GM18526 (cell line): Measurements from ENCODE around the gene ATP6AP2.
A peak's percentile ranks its signal among the peaks of the same experiment; 100 is the strongest.

Experiments used
- POLR2A ChIP-seq: IDR thresholded peaks from 3 replicates; pipeline ENCODE4 v1.6.1; 2011; ENCODE audit not compliant: insufficient read length; ENCODE audit errors: extremely low read depth

The ATP6AP2 gene, protein sequence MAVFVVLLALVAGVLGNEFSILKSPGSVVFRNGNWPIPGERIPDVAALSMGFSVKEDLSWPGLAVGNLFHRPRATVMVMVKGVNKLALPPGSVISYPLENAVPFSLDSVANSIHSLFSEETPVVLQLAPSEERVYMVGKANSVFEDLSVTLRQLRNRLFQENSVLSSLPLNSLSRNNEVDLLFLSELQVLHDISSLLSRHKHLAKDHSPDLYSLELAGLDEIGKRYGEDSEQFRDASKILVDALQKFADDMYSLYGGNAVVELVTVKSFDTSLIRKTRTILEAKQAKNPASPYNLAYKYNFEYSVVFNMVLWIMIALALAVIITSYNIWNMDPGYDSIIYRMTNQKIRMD

DNA sequence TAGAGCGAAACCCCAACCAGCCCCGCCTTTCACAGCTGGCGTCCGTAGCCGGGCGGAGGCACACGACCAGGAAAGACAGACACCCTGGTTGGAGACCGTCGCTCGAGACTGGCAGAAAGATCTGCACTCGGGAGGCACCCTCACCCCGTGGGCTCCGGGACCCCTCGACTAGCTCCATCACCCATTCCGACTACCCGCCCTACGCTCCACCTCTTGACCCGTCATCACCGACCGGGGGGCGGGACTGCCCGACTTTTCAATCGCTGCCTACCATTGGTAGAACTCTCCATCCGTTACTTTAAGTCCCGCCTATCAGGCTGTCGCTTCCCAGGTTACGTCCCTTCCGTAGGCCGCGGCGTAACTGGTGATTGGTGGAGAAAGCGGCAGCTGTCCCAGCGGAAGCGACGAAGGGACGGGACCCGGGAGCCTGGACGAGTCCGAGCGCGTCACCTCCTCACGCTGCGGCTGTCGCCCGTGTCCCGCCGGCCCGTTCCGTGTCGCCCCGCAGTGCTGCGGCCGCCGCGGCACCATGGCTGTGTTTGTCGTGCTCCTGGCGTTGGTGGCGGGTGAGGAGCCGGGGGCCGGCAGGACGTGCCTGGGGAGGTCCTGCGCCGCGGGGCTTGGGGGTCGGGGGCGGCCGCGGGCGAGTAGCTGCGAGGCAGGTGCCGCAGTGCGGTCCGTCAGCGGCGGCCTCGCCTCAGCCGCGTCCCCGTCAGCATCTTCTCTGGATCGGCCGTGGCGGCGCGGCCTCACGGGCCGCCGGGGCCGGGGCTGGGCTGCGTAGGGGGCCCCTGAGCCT lies at the start of gene ATP6AP2:
Gene ATP6AP2, plus strand, starts transcription at position 434 of the 799 bp plus-strand sequence. Its CDS starts 96 bp downstream, at position 530.
- TF ChIP-seq POLR2A: peak; percentile 62

DNA sequence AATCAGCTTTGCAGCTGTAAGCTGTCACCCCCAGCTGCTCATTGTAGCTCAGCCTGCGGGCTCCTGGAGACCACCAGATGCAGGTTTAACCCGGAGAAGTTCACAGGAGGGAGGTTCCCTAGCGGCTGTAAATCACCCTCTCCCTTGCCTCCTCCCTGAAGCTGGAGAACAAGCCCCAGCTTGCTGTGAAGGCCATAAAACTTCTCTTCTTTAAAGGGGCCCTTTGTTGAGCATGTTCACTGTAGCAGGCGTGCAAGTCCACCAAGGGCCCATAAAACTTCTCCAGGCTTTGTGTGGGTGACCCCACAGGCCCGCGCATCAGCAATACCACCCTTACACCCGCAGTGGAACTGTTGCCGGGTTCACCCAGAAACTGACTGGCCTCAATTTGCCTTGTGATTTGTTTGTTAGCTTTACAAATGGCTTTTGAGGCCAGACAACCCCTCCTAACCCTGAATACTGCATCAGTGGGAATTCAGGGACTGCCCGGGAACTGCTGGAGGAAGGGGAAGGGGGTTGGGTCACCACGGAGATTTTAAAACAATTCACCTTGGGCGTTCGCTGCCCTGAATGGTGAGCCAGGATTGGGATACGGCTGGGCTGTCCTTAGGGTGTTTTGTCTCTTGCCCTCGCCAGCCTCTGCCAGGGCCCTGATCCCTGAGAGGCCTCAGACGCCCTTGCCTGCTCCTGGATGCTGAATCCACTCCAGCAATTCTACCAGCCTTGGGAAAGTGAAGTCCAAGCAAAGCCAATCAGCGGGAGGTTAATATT lies 49.5 kb upstream of the ATP6AP2 start:
- no peak for TF ChIP-seq POLR2A

DNA sequence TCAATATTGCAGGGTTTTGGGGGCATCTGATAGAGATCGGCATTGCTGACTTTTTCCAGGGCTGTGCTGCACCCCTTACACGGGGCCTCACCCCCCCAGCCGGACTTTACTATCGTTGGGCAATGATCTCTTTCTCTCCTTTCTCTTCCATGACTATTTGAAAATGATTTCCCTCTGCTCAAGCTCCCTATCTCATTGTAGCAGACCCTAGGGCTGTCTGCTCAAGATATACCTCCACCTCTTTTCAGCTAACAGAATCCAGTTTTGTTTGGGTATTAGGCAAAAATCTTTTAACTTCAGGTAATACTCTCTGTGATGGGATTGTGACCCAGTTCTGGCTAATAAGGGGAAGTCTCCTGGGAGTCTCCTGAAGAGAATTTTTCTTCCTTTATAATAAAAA lies 43.5 kb upstream of the ATP6AP2 start:
- TF ChIP-seq POLR2A: no peak

DNA sequence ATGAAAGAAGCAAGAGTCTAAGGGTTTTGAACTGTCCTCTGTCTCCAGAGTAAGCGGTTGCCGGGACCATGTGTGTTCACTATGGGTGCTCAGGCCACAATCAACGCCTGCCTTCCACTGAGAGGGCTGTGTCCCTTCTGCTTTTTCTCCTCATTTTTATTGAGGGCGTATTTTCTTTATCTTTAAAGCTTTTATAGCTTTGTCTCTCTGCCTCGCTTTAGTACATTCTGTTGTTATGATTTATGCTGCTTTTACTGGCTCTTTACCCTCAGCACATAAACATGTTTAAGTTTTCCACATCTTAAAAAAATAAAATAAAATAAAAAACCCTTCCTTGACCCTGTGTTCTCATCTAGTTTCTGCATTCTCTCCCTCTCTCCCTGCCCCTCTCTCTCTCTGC lies 42.4 kb upstream of the ATP6AP2 start:
- TF ChIP-seq POLR2A: no peak

DNA sequence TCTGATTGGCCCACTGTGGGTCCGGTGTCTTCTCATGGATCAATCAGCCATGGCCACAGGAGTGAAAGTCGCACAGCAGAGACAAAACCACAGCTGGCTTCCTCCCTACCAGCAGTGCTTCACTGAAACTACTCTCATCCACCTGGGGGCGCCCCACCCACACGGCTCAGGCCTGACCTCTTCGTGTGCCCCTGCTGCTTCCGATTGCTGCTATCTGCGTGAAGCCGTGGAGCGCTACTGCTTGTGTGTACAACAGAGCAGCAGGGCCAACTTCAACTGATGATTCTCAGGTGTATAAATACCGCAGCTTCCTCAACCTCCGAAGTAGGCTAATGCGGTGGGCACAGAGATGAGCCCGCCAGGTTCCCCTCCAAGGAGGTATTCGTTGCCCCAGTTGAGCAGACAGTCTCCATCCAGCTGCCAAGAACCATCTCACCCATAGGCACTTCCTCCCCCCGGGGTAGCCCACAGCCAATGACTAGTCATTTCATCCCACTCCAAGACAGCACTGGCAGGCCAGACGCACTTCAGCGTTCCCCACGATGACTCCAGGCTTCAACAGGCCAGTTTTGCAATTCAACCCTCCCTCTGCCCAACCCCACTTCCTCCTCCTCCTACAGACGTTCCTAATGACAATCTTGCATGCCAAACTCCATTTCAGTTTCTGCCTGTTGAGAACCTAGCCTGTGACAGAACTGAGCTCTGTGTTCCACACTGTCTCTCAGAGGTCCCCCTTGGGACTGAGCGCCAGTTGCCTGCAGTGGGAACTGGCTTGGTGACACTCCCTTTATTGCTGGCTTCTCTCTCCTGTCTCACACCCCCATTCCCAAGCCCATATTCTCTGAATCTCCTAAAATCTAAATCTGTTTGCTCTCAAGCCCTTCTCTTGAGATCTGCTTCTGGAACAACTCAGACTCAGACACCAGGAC lies 41.3 kb upstream of the ATP6AP2 start:
- no peak for TF ChIP-seq POLR2A

DNA sequence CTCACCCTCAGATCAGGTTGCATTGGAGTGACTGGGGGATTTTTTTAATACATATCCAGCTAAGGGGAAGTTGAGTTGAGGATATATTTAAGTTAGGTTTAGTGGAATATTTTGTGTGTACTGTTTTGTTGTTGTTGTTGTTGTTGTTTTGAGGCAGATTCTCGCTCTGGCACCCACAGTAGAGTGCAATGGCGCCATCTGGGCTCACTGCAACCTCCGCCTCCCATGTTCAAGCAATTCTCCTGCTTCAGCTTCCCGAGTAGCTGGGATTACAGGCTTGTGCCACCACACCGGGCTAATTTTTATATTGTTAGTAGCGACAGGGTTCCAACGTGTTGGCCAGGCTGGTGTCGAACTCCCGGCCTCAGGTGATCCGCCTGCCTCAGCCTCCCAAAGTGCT lies 38.6 kb upstream of the ATP6AP2 start:
- no peak for TF ChIP-seq POLR2A

DNA sequence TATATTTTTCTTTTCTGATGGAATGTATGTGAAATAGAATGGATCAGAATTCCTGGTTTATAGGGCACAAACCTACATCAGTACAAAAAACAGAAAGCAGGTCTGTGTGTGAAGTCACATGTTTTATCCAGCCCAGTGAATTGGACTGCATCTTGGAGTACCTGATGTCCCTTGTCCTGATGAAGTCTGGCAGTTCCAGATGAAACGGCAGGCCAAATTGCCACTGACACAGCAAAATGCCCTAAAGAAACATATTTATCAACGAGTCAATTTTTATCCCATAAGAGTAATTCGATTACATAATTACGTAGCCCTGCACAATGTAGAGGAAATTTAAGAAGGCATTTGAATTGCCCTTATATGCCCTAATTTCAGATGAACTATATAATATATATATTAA lies 37.8 kb upstream of the ATP6AP2 start:
- no peak for TF ChIP-seq POLR2A

DNA sequence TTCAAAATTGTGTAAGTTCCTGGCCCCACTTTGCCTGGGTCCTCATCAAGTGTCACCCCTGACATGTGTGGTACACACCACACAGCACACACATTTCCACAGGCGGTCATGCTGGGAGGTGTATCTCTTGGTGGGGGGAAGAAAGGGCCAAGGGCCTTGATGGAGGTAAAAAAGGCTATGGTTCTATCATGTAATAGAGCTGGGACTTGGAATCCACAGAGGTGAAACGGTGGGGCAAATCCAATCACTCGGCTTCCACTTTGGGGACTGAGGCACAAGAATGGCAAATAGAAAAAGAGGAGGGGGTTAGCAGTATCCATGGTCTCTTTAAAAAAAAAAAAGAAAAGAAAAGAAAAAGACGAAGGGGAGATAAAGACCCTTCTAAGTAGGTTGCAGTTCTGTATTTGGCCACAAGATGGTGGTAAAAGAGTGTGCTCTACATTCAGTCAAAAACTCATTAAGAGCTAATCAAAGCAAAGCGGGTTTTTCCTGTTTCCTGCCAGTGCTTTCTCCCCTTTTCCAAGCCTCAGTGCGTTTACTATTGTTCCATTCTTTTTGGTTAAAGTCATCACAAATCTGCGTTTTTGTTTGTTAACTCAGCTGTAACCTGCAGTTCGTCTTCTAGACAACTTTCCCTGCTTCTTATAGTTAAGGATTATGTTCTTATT lies 37.0 kb upstream of the ATP6AP2 start:
- no peak for TF ChIP-seq POLR2A

DNA sequence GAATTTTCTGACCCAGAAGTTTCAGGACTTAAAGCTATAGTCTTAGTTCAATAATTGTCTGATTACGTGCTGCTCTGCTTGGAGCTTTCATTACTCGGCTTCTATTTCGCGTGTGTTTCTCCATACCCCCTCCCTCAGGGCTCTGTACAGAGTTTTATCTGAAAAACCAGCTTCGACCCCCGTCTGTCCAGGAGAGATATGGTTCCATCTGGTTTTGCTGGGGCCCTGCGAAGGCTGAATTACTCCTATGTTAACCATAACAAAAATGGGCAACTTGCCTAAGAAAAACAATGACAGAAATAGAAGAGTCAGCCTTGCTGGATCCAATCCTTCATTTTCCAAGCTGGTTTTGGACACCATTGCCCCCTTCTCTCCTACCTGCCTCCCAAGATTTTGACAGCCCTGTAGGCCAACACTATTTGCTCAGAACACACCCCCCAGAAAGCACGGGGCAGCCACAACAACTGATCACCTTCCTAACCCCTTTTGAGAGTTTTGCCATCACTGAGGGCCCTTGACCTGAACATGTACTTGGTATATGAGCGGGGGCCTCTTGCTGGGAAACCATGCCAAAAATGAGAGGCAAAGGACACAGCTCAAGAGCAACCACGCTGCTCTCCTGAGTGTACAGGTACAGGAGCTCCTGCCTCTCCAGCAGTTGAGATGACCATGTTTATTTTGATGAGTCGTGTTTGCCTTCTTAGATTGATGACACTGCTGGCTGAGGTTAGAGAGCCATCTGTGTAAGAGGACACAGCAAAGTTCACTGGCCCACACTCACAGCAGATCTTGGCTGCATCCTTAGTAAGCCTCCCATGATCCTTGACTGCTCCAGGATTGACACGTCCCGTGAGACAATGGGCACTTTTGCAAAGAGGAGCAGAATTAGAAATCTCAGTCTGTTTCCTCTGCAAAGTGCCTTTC lies 36.2 kb upstream of the ATP6AP2 start:
- TF ChIP-seq POLR2A: no peak

DNA sequence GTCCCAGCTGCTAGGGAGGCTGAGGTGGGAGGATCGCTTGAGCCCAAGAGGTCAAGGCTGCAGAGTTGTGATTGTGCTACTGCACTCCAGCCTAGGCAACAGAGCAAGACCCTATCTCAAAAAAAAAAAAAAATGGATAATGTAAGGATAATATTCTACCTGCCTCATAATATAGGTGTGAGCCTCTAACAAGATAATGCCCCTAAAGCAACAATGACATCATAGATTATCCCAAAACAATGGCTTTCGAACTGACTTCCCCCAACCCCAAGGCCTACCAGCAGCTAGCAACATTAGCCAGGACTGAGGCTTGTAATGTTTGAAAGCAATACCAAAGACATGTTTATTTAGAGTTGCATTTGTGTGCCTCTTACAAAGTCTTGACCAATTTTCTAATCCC lies 33.9 kb upstream of the ATP6AP2 start:
- TF ChIP-seq POLR2A: no peak

DNA sequence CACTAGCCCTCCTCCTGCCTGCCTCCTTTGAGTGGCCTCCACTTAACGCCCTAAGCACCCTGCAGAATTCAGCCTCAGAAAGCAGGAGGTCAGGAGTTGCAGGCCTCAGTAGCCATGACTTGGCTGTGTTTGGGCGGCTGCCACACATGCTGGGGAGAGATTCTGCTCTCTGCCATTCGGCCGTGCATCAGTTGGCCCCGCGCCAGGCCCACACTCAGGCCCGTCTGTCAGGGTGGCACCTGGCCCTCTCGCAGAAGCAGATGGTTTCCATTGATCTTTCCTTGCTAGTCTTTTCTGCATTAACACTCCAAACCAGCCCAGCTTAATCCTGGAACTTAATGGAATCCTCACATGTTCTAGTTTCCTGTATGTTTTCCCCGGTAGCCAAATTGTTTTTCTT lies 30.7 kb upstream of the ATP6AP2 start:
- TF ChIP-seq POLR2A: no peak

DNA sequence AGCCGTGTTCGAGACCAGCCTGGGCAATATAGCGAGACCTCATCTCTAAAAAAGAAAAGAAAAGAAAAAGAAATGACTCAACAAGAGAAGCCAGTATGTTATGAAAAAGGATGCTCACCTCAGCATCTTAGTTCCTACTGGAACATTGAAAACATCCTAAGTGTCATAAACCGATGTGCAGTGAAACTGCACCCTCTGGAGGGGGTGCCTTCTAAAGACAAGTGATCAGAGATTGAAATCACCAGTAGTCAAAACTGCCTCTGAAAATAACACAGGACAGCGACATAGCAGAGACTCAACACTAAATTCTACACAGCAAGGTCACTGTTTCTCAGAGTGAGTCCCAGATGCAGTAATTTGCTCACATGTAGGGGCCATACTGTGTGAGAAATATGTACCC lies 28.0 kb upstream of the ATP6AP2 start:
- TF ChIP-seq POLR2A: no peak

DNA sequence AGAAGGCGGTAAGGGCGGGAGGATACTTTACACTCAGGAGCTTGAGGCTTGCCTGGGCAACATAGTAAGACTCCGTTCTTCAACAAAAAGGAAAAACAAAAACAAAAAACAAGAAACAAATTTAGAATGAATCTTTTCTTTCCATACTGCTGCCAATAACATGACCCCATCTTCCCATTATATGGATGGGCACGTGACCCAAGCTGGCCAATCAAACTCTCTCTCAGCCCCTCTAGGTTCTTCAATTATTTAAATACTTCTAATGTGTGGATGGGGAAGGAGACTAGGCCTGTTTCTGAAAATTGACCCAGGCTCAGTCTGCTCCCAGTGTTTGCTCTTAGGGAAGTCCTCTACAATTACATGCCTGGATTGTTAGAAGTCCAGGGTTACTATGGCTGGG lies 22.2 kb upstream of the ATP6AP2 start:
- no peak for TF ChIP-seq POLR2A

DNA sequence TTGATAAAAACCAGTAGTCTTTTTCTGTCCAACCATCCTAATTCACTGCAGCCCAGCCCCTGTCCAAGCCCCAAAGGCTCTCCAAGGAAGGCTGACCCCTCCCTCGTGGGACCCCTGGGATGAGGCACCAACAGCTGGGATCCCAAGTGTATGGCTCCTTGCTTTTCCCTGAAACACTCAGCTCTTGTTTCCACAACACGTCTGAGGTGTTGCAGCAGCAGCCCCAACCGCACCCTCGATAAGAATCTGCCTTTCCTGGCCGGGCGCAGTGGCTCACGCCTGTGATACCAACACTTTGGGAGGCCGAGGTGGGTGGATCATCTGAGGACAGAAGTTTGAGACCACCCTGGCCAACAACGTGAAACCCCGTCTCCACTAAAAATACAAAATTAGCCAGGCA lies 17.0 kb upstream of the ATP6AP2 start:
- no peak for TF ChIP-seq POLR2A

DNA sequence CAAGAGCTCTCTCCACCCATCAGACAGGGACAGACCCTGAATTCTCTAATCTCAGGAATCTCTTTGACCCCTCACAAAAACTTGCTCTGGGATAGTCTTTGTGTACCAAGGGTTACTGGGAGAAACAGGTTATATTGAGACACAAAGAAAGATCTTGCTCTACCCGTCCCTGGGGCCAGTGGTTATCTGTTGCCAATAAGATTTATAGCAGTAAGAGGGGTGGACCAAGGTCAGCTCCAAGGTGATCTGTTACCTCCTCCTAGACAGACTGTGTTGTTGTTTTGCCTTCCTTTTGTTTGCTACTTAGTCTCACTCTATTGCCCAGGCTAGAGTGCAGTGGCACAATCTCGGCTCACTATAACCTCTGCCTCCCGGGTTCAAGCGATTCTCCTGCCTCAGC lies 16.3 kb upstream of the ATP6AP2 start:
- TF ChIP-seq POLR2A: no peak
